Endothelial cell of umbilical vein (primary cell): ENCODE data around the gene SART3. TPM values are rescaled to one million over a fixed set of nuclear protein-coding genes. Genes with fewer than 3 reads are reported as not detected.

Experiments
- BruUV-seq: library from RNA; stranded (reverse); fragments of 400-500 nt; replicated peaks from 2 replicates; lab custom pipeline; 2021; lab: Mats Ljungman, UMichigan
- CTCF ChIA-PET: fragments of 300-600, 350-600 bp; sonication (Branson Sonifier 250); formaldehyde crosslinking; loops from one replicate; lab custom pipeline; 2021; ENCODE audit warnings: antibody characterized with exemption, inconsistent platforms; lab: Charles Lee
- POLR2A ChIA-PET: fragments of 300-600, 350-600 bp; sonication (Branson Sonifier 250); formaldehyde crosslinking; loops from one replicate; lab custom pipeline; 2021; ENCODE audit warnings: antibody characterized with exemption, inconsistent platforms; lab: Charles Lee
- DNase-seq: peaks from one replicate; pipeline ENCODE4 v3.0.0-alpha.2; 2011; ENCODE audit warnings: low read depth, low spot score
- FAIRE-seq: peaks from 2 replicates; lab custom pipeline; 2011; peaks lifted over from hg19 to GRCh38; lab: Jason Lieb, UNC
- H2AFZ ChIP-seq: 2 replicates; pipeline ENCODE4 v1.6.0; 2012; ENCODE audit warnings: low read depth, low read length, control low read depth, inconsistent platforms
- H3K27ac ChIP-seq: 2 replicates; pipeline ENCODE4 v1.5.1; 2011; ENCODE audit warnings: low read depth, mild to moderate bottlenecking, control low read depth, low read length, moderate library complexity; ENCODE audit not compliant: insufficient read depth
- H3K27me3 ChIP-seq, 2 experiments: 2 replicates each; pipeline versions ENCODE4 v1.6.0 to v1.6.1; 2011; ENCODE audit warnings: low read length in 2 of 2, mixed read lengths in 1 of 2; ENCODE audit not compliant: control insufficient read depth in 2 of 2, insufficient read depth in 2 of 2
- H3K36me3 ChIP-seq, 2 experiments: 2 replicates in 1 of 2; 3 replicates in 1 of 2; pipeline ENCODE4 v1.5.1; 2011; ENCODE audit warnings: low read length in 2 of 2, mild to moderate bottlenecking in 1 of 2, moderate library complexity in 1 of 2; ENCODE audit not compliant: control insufficient read depth in 2 of 2, insufficient read depth in 2 of 2; ENCODE audit errors: extremely low read depth in 1 of 2
- H3K4me1 ChIP-seq: 3 replicates; pipeline ENCODE4 v1.5.1; 2011; ENCODE audit warnings: mild to moderate bottlenecking, low read length; ENCODE audit not compliant: control insufficient read depth, insufficient read depth; ENCODE audit errors: extremely low read depth
- H3K4me2 ChIP-seq: 2 replicates; pipeline ENCODE4 v1.6.1; 2011; ENCODE audit warnings: low read length, control low read depth, mixed read lengths; ENCODE audit not compliant: insufficient read depth
- H3K4me3 ChIP-seq, 3 experiments: fragments of 200-600 bp in 1 of 3; sonication (generic), shearing (Covaris generic) in 1 of 3; replicated peaks in 1 of 3; 2 replicates each; pipeline ENCODE4 v1.5.1; 2011 to 2016; ENCODE audit warnings: control low read depth in 3 of 3, low read length in 3 of 3, mild to moderate bottlenecking in 2 of 3, inconsistent platforms in 1 of 3, low read depth in 1 of 3, moderate library complexity in 1 of 3; ENCODE audit not compliant: insufficient read depth in 1 of 3
- H3K79me2 ChIP-seq: 2 replicates; pipeline ENCODE4 v1.6.0; 2012; ENCODE audit warnings: low read length, inconsistent platforms; ENCODE audit not compliant: control insufficient read depth, insufficient read depth
- H3K9ac ChIP-seq: replicated peaks from 2 replicates; pipeline ENCODE3; 2011; ENCODE audit warnings: low read length, control low read depth; ENCODE audit not compliant: insufficient read depth; ENCODE audit errors: extremely low read depth
- H3K9me1 ChIP-seq: replicated peaks from 3 replicates; pipeline ENCODE4 v1.6.0; 2011; ENCODE audit warnings: mild to moderate bottlenecking, low read length; ENCODE audit not compliant: control insufficient read depth, insufficient read depth; ENCODE audit errors: extremely low read depth
- H3K9me3 ChIP-seq: replicated peaks from 2 replicates; pipeline ENCODE4 v1.5.1; 2012; ENCODE audit warnings: low read length, inconsistent platforms; ENCODE audit not compliant: control insufficient read depth, insufficient read depth
- H4K20me1 ChIP-seq: replicated peaks from 2 replicates; pipeline ENCODE3; 2011; ENCODE audit warnings: mild to moderate bottlenecking, low read length; ENCODE audit not compliant: control insufficient read depth, insufficient read depth; ENCODE audit errors: extremely low read depth
- EZH2 ChIP-seq: IDR thresholded peaks from 2 replicates; pipeline ENCODE4 v1.6.1; 2012; ENCODE audit warnings: borderline replicate concordance, low read depth, mild to moderate bottlenecking, moderate library complexity, low read length, inconsistent platforms; ENCODE audit not compliant: severe bottlenecking
- GATA2 ChIP-seq: IDR thresholded peaks from 2 replicates; pipeline ENCODE4 v1.7.0; 2011; ENCODE audit warnings: low read depth, mild to moderate bottlenecking, moderate library complexity, mixed read lengths, low read length; ENCODE audit not compliant: insufficient read length, insufficient read depth
- JUN ChIP-seq: IDR thresholded peaks from 2 replicates; pipeline ENCODE4 v1.6.1; 2011; ENCODE audit warnings: borderline replicate concordance, low read depth; ENCODE audit not compliant: insufficient read length, insufficient read depth
- MYC ChIP-seq: IDR thresholded peaks from one replicate; pipeline ENCODE4 v1.6.1; 2011; ENCODE audit warnings: mild to moderate bottlenecking, low read depth, low read length
- POLR2A ChIP-seq: IDR thresholded peaks from 2 replicates; pipeline ENCODE4 v1.6.1; 2012; ENCODE audit warnings: low read depth, mild to moderate bottlenecking, control low read depth, low read length
- POLR2AphosphoS5 ChIP-seq: IDR thresholded peaks from 2 replicates; pipeline ENCODE4 v1.6.1; 2012; ENCODE audit warnings: low read depth, mild to moderate bottlenecking, control low read depth, low read length, moderate library complexity; ENCODE audit not compliant: insufficient read depth
- dilution Hi-C: fragments of 300-500 bp; cut with MboI; formaldehyde crosslinking; loops from one replicate; pipeline ENCODE4 v1.15.0; 2019; ENCODE audit warnings: low sequenced_read_pairs; ENCODE audit not compliant: extremely low pct_ligation_motif_present
- intact Hi-C: fragments of 100-400 bp; cut with micrococcal nuclease; formaldehyde crosslinking; loops from one replicate; pipeline ENCODE4 v1.10.0; 2022
- polyA plus RNA-seq, 4 experiments: library from polyadenylated mRNA; depleted of rRNA in 3 of 4; stranded (reverse) in 3 of 4; unstranded in 1 of 4; fragments of >200 nt; gene quantifications; 2 replicates each; pipeline versions ENCODE4 v1.2.1 to v1.2.3, GENCODE V29; 2011 to 2012; ENCODE audit warnings: missing spikeins in 1 of 4
- total RNA-seq: library from RNA; stranded (reverse); gene quantifications from 2 replicates; pipeline ENCODE4 v1.2.3, GENCODE V29; 2021
- TF ChIP-seq, protein P1 (sequence below): IDR thresholded peaks from 2 replicates; pipeline ENCODE4 v1.6.1; 2011; ENCODE audit not compliant: insufficient read depth, insufficient read length

The SART3 gene
- total and polyA plus RNA-seq, 2 donors (not counting 3 experiments of a cell fraction or from before 2014, with no cell fraction given) = 13.9 to 50.7 TPM

DNA sequence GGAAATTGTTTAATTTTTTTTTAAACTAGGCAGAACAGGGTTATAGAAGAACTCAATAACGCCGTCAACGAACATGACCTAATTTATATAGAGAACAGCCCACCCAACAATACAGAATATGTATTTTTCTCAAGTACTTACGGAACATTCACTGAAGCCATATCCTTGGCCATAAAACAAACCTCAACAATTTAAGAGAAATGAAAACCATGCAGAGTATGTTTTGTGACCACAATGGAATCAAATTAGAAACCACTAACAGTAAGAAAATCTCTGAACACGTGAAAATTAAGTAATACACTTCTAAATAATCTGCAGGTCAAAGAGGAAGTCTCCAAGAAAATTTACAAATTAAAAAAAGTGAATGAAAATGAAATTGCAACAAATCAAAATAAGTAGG, 9.4 kb downstream of the SART3 start:
- Histone ChIP-seq H3K4me2 (no peak overlapping the region), H3K79me2 (peaks cover 81% of the 10 kb centered on the region), H3K36me3 (peaks cover 4 to 10% of the 10 kb centered on the region in 2 experiments), H3K9me3 (no peaks in the 10 kb centered on the region), H4K20me1 (peaks cover 5% of the 10 kb centered on the region), H2AFZ (no peak overlapping the region), H3K4me3 (no peak overlapping the region), H3K9ac (no peak overlapping the region), H3K27me3 (no peaks in the 10 kb centered on the region), H3K9me1 (no peaks in the 10 kb centered on the region), H3K27ac (no peak overlapping the region), H3K4me1 (no peaks in the 10 kb centered on the region)
- no peak for FAIRE-seq
- CTCF ChIA-PET = no interaction called here
- BruUV-seq = no TSS peak
- no peak for TF ChIP-seq POLR2A
- TF ChIP-seq JUN = no peak
- TF ChIP-seq GATA2 = no peak
- DNase-seq = no peak
- intact Hi-C loops (no loop called here), dilution Hi-C loops (no loop called here)
- POLR2A ChIA-PET = no interaction called here

DNA sequence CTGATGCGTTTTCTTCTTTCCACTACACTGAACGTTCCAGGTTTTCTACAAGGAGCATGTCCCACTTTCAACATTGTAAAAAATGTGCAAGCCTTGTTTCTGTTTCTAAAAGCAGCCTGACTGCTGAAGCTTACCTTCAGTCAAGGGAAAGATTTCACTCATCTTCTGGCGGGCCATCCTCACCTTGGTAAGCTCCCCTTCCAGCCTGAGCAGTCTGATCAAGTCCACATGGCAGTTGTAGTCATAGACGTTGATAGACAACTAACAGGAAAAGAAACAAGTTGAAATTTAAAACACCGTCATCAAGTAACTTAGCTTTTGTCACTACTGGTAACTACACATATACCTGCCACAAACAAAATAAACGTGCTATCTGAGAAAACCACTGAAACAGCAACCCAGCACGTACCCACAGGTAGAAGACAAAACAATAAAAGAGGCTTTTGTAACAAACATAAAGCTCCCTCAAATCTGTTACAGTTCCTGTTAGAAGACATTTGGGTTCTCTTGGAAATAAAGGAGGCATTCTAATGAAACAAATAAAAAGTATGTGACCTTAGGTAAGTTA, 11.9 kb downstream of the SART3 start:
- ChIA-PET CTCF (no interaction called here), POLR2A (no interaction called here)
- Histone ChIP-seq H3K9me3 (no peaks in the 10 kb centered on the region), H3K9ac (no peak overlapping the region), H3K4me1 (no peaks in the 10 kb centered on the region), H3K27me3 (no peaks in the 10 kb centered on the region), H3K79me2 (peaks cover 60% of the 10 kb centered on the region), H3K9me1 (no peaks in the 10 kb centered on the region), H2AFZ (no peak overlapping the region), H3K4me2 (no peak overlapping the region), H3K4me3 (no peak overlapping the region), H3K36me3 (peaks cover 11 to 13% of the 10 kb centered on the region in 2 experiments), H3K27ac (no peak overlapping the region), H4K20me1 (peaks cover 5% of the 10 kb centered on the region)
- DNase-seq (no peak), FAIRE-seq (no peak)
- BruUV-seq = no TSS peak
- intact Hi-C loops = no loop called here
- TF ChIP-seq GATA2 (no peak), MYC (no peak), POLR2AphosphoS5 (no peak), EZH2 (no peak), JUN (no peak), POLR2A (no peak)
- TF ChIP-seq, protein P1, sequence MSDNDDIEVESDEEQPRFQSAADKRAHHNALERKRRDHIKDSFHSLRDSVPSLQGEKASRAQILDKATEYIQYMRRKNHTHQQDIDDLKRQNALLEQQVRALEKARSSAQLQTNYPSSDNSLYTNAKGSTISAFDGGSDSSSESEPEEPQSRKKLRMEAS = no peak
- dilution Hi-C loops = no loop called here
